CD4-positive, alpha-beta memory T cell (primary cell): Measurements from ENCODE around the gene ZGPAT. TPM values are rescaled to one million over a fixed set of nuclear protein-coding genes. Genes with fewer than 3 reads are reported as not detected.
A peak's percentile ranks its signal among the peaks of the same experiment; 100 is the strongest.

Experiments used
- CTCF ChIA-PET: fragments of 350-600 bp; sonication (Branson Sonifier 250); formaldehyde crosslinking; loops from one replicate; lab custom pipeline; 2021; ENCODE audit warnings: inconsistent platforms; ENCODE audit not compliant: partially characterized antibody; lab: Charles Lee
- POLR2A ChIA-PET: fragments of 350-600 bp; sonication (Branson Sonifier 250); formaldehyde crosslinking; loops from one replicate; lab custom pipeline; 2021; ENCODE audit not compliant: partially characterized antibody; lab: Charles Lee
- DNase-seq, 5 donors: peaks; one replicate each; pipeline versions ENCODE4 v3.0.0 to v3.0.0-alpha.2; 2020 to 2022; ENCODE audit warnings: mixed read lengths in 1 of 5
- H3K27ac ChIP-seq: one replicate; pipeline ENCODE4 v1.7.0; 2013; ENCODE audit warnings: low read depth, low read length
- H3K27me3 ChIP-seq: 2 replicates; pipeline ENCODE4 v1.7.0; 2013; ENCODE audit warnings: mild to moderate bottlenecking, low read length, moderate library complexity; ENCODE audit not compliant: insufficient read depth
- H3K36me3 ChIP-seq: 2 replicates; pipeline ENCODE4 v1.7.0; 2013; ENCODE audit warnings: mild to moderate bottlenecking, low read length, moderate library complexity; ENCODE audit not compliant: insufficient read depth
- H3K4me1 ChIP-seq: 2 replicates; pipeline ENCODE4 v1.7.0; 2013; ENCODE audit warnings: mild to moderate bottlenecking, low read length, moderate library complexity; ENCODE audit not compliant: insufficient read depth
- H3K4me3 ChIP-seq, 2 donors: one replicate each; pipeline ENCODE4 v1.7.0; 2013; ENCODE audit warnings: low read length in 2 of 2, mild to moderate bottlenecking in 1 of 2
- H3K9me3 ChIP-seq, 2 donors: one replicate each; pipeline ENCODE4 v1.7.0; 2013; ENCODE audit warnings: low read length in 2 of 2, control low read depth in 1 of 2; ENCODE audit not compliant: control insufficient read depth in 1 of 2
- H3K27ac Mint-ChIP-seq, 7 donors: one replicate each; pipeline ENCODE4 v1.8.0; 2020 to 2021; ENCODE audit warnings: mixed read lengths in 7 of 7, mild to moderate bottlenecking in 6 of 7, inconsistent platforms in 3 of 7, moderate library complexity in 3 of 7
- H3K27me3 Mint-ChIP-seq, 2 donors: one replicate each; pipeline ENCODE4 v1.8.0; 2020 to 2021; ENCODE audit warnings: mixed read lengths in 2 of 2
- H3K36me3 Mint-ChIP-seq, 2 donors: one replicate each; pipeline ENCODE4 v1.8.0; 2020 to 2021; ENCODE audit warnings: mixed read lengths in 2 of 2, inconsistent platforms in 1 of 2, mild to moderate bottlenecking in 1 of 2
- H3K4me1 Mint-ChIP-seq, 4 donors: one replicate each; pipeline ENCODE4 v1.8.0; 2020 to 2021; ENCODE audit warnings: mixed read lengths in 4 of 4, mild to moderate bottlenecking in 1 of 4
- H3K4me3 Mint-ChIP-seq, 8 donors: one replicate each; pipeline ENCODE4 v1.8.0; 2020 to 2021; ENCODE audit warnings: mixed read lengths in 8 of 8, mild to moderate bottlenecking in 7 of 8, moderate library complexity in 6 of 8, inconsistent platforms in 3 of 8
- H3K9me3 Mint-ChIP-seq, 8 donors: one replicate each; pipeline ENCODE4 v1.8.0; 2020 to 2021; ENCODE audit warnings: mixed read lengths in 8 of 8, mild to moderate bottlenecking in 5 of 8, inconsistent platforms in 3 of 8, moderate library complexity in 1 of 8
- intact Hi-C: fragments of 100-400 bp; cut with micrococcal nuclease; formaldehyde crosslinking; loops from one replicate; pipeline ENCODE4 v1.15.1; 2023
- polyA plus RNA-seq, 2 donors: library from polyadenylated mRNA; unstranded; fragments of 300-500 nt; fragmentation: Illumina TruSeq; gene quantifications; one replicate each; pipeline ENCODE4 v1.2.3, GENCODE V29; 2021
- total RNA-seq, 2 experiments: library from RNA; stranded (reverse); gene quantifications; one replicate each; pipeline ENCODE4 v1.2.3, GENCODE V29; 2021

Gene ZGPAT
- total and polyA plus RNA-seq, 4 experiments from 2014 or later = 34.6 to 69.5 (median 53.5) TPM

DNA sequence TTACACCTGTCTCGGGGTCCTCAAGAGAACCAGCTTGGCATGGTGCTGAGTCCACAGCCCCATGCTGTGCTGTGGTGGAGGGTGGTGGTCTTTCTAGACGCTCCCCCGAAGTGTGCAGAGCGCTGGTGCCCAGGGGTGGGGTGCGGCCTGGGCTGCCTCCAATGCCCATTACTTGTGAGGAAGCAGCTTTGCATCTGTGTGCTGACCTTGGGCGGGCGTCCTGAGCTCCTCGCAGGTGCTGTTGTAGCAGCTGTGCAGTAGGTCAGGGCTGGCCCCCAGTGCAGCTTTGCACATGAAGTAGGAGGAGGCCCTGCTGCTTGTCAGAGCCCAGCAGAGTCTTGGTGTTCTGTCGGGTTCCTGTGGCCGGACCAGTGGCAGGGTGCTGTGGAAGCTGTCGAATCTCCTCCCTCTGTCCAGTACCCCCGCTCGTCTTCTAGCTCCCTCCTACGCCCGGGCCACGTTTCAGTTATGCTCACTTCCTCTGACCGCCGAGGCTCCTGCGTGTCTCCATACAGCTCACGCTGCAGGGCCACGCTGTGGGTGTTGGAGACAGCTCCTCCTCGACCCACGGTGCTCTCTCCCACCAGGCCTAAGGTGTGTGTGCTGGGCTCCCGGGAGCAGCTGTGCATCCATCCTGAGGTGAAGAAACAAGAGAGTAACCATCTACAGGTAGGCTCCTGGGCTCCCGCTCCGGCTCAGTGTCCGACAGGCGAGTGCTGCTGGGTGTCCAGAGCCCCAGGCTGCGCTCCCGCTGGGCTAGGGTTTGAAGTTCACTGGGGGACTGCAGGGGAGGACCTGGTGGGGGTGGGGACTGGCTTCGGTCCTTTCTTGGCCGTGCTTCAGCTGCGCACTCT is 45.7 kb upstream of the ZGPAT start:
- H3K27ac ChIP-seq = no peak overlapping the region
- intact Hi-C loops = no loop called here
- DNase-seq = no peak
- ChIA-PET POLR2A (interaction anchor here (1.2 to 1.4 kb wide), 3 partner anchors 9 to 78 kb away, joined by 3 to 7 read pairs (median 3); partner anchors contain the start of gene STMN3), CTCF (interaction anchor here (1.5 to 1.6 kb wide), 3 partner anchors 20 to 124 kb away, joined by 3 to 5 read pairs (median 4); partner anchors contain the start of gene LIME1)
- H3K9me3 ChIP-seq = no peaks in the 10 kb centered on the region
- no peak overlapping the region for H3K4me3 ChIP-seq
- no peaks in the 10 kb centered on the region for H3K27me3 Mint-ChIP-seq
- H3K9me3 Mint-ChIP-seq = no peaks in the 10 kb centered on the region
- H3K27ac Mint-ChIP-seq = no peak overlapping the region
- H3K4me1 Mint-ChIP-seq = peaks cover 6 to 30% (median 12%) of the 10 kb centered on the region in 4 donors
- no peaks in the 10 kb centered on the region for H3K27me3 ChIP-seq
- peaks cover 20% of the 10 kb centered on the region for H3K4me1 ChIP-seq
- H3K36me3 Mint-ChIP-seq = peaks cover 8 to 27% of the 10 kb centered on the region in 2 donors
- H3K4me3 Mint-ChIP-seq = no peak overlapping the region
- H3K36me3 ChIP-seq = peaks cover 7% of the 10 kb centered on the region

DNA sequence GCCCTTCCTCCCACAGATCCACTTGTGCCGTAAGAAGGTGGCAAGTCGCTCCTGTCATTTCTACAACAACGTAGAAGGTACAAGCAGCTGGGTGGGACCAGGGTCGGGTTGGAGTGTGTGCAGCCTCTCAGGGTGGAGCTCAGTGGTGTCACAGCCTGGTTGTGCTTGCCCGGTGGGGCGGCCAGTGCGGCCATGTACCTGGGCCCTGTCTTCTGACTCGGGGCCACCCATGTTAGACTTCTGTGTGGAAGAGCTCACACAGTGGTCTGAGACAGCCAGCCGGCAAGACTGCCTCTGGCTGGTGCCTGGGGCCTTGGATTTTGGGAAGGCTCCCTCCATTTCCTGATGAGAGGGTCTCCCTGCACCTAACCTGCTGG is 45.0 kb upstream of the ZGPAT start:
- Histone ChIP-seq H3K27me3 (no peaks in the 10 kb centered on the region), H3K9me3 (no peaks in the 10 kb centered on the region), H3K4me1 (peaks cover 14% of the 10 kb centered on the region), H3K36me3 (peaks cover 12% of the 10 kb centered on the region), H3K4me3 (no peak overlapping the region), H3K27ac (no peak overlapping the region)
- H3K4me3 Mint-ChIP-seq = no peak overlapping the region
- intact Hi-C loops = no loop called here
- no peak overlapping the region for H3K27ac Mint-ChIP-seq
- no peak for DNase-seq
- POLR2A ChIA-PET = interaction anchor here (1.3 to 1.4 kb wide), 2 partner anchors 9 to 78 kb away, joined by 3 to 7 read pairs; partner anchors contain the start of gene STMN3
- H3K36me3 Mint-ChIP-seq = peaks cover 8 to 29% of the 10 kb centered on the region in 2 donors
- H3K4me1 Mint-ChIP-seq = peaks cover 6 to 24% (median 11%) of the 10 kb centered on the region in 4 donors
- no peaks in the 10 kb centered on the region for H3K9me3 Mint-ChIP-seq
- CTCF ChIA-PET = no interaction called here
- no peaks in the 10 kb centered on the region for H3K27me3 Mint-ChIP-seq

DNA sequence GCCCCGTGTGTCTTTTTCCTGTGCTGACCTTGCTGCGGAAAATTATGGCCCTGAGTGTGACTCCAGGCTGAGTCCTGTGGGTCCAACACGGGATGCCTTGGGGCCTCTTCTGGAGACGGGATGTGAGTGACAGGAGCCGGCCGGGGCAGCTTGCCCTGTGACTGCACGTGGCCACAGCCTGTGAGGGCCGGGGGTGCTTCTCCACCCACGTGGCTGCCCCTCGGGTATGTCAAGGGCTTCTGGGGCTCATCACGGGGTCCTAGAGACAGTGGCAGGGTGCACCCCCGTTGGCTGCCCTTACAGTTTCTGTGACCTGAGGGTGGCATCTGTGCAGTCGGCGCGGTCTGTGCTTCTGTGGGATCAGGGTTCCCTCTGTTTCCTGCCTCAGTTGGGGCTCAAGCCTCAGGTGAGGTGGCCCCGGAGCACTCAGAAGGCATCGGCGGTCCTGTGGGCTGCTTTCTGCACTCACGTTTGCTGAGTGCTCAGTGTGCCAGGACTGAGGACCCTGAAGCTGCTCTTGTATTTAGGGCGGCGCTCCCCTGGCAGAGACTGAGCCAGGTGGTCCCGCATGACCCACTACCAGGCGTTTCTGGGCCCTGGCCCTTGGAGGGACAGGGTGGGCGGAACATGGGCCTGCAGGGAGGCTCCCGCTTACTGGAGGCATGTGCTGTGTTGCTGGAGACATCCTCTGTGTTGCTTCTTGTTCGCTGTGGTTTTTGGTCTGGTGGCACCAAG is 44.3 kb upstream of the ZGPAT start:
- Histone ChIP-seq H3K9me3 (no peaks in the 10 kb centered on the region), H3K4me3 (no peak overlapping the region), H3K4me1 (peaks cover 11% of the 10 kb centered on the region), H3K36me3 (peaks cover 12% of the 10 kb centered on the region), H3K27me3 (no peaks in the 10 kb centered on the region), H3K27ac (no peak overlapping the region)
- intact Hi-C loops = no loop called here
- Mint-ChIP-seq H3K9me3 (no peaks in the 10 kb centered on the region), H3K27ac (no peak overlapping the region), H3K4me3 (no peak overlapping the region), H3K27me3 (no peaks in the 10 kb centered on the region), H3K4me1 (peaks cover 4 to 17% (median 7%) of the 10 kb centered on the region in 4 donors), H3K36me3 (peaks cover 12 to 27% of the 10 kb centered on the region in 2 donors)
- DNase-seq = no peak
- ChIA-PET CTCF (no interaction called here), POLR2A (no interaction called here)

DNA sequence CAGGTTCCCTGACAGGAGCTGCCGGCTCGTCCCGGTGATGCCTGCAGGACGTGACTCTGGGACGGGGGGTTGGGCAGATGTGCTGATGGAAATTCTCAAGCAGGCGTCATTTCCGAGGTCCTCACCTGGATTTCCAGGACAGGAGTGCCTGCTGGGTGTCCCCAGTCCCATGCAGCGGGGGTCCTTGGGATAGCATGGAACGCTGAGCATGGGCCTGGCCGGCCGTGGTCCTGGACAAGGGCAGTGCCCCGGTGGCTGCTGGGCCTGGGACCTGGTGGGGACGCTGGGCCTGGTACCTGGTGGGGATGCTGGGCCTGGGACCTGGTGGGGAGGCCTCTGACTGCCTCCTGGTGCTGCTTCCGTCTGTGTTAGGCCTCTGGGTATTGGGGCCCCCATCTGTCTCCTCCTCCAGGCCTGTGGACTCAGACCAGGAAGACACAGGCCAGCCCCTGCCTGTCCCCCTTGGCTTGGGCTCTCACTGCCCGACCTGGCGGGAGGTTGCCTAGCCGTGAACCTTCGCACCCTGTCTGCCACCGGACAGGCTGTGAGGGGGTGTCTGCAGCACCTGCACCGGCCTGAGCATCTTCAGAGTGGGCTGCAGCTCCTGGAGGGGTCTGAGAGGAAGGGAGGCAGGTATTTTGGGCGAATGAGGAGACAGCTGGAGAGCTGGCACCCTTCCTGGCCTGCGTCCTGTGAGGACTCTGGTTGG is 43.5 kb upstream of the ZGPAT start:
- Mint-ChIP-seq H3K9me3 (no peaks in the 10 kb centered on the region), H3K27me3 (no peaks in the 10 kb centered on the region), H3K36me3 (peaks cover 16 to 27% of the 10 kb centered on the region in 2 donors), H3K27ac (peak overlapping the region in 1 of 7 donors; percentile 41), H3K4me1 (peaks cover 0 to 9% (median 4%) of the 10 kb centered on the region in 4 donors), H3K4me3 (no peak overlapping the region)
- POLR2A ChIA-PET = no interaction called here
- no peak overlapping the region for H3K4me3 ChIP-seq
- no peak overlapping the region for H3K27ac ChIP-seq
- no peaks in the 10 kb centered on the region for H3K9me3 ChIP-seq
- DNase-seq = no peak
- no peaks in the 10 kb centered on the region for H3K27me3 ChIP-seq
- H3K36me3 ChIP-seq = peaks cover 12% of the 10 kb centered on the region
- peaks cover 4% of the 10 kb centered on the region for H3K4me1 ChIP-seq
- intact Hi-C loops = no loop called here
- CTCF ChIA-PET = no interaction called here

DNA sequence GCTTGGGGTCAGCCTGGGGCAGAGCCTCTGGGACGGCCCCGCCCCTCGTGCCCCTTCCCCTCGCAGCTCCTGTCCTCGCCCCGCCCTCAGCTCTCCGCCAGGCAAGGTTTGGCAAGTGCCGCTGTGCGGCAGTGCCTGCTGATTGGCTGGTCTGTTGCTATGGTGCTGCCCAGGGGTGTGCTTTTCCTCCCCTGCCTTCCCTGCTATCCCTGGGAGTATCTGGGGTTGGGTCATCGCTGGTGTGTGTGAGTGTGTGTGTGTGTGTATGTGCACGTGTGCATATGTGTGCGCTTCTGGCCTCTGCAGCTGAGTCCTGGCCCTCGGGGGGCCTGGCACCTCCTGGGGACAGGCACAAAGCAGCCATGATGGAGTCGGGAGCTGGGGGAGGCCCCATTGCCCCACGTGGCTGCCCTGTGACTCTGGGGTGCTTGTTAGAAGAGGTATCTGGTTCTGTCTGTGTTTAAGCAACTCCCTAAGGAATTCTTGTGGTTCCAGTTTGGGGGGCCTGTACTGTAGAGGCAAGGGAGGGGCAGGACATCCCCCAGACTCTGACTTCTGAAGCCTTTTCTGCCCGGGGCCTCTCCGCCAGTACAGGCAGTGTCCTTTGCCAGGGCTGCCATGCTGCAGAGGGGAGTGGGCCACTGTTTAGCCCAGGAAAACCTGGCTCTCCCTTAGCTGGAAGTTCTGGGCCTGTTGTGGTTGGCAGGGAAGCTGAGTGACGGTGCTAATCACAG is 42.8 kb upstream of the ZGPAT start:
- ChIA-PET CTCF (interaction anchor here (1.2 kb wide), 1 partner anchor 120 kb away, joined by 3 read pairs; no protein-coding TSS in a partner anchor), POLR2A (no interaction called here)
- Mint-ChIP-seq H3K27me3 (no peaks in the 10 kb centered on the region), H3K4me3 (no peak overlapping the region), H3K9me3 (no peaks in the 10 kb centered on the region), H3K27ac (no peak overlapping the region), H3K4me1 (peaks cover 0 to 2% (median 2%) of the 10 kb centered on the region in 4 donors), H3K36me3 (peaks cover 17 to 28% of the 10 kb centered on the region in 2 donors)
- intact Hi-C loops = no loop called here
- Histone ChIP-seq H3K9me3 (no peaks in the 10 kb centered on the region), H3K36me3 (peaks cover 12% of the 10 kb centered on the region), H3K4me3 (no peak overlapping the region), H3K4me1 (no peaks in the 10 kb centered on the region), H3K27ac (no peak overlapping the region), H3K27me3 (no peaks in the 10 kb centered on the region)
- no peak for DNase-seq

DNA sequence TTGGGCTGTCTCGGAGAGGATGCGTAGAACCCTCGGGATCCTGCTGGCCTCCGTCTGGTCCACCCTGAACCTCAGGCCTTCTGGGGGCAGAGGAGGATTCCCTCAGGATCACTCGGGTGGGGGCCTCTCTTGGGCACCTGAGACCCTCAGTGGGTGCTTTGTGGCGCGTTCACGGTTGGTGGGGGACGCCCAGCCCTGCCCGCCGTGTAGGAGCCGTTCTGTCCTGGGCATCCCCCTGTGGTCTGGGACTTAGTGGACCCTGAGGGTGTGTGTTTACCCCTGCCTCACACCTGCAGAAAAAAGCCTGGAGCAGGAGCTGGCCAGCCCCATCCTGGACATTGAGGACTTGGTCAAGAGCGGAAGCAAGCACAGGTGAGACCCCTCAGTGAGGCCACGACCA is 42.1 kb upstream of the ZGPAT start:
- peaks cover 12% of the 10 kb centered on the region for H3K36me3 ChIP-seq
- H3K4me3 Mint-ChIP-seq = no peak overlapping the region

More for the DNA sequence above, 42.1 kb upstream of the ZGPAT start:
- POLR2A ChIA-PET = interaction anchor here (0.6 kb wide), 1 partner anchor 361 kb away, joined by 3 read pairs; no protein-coding TSS in a partner anchor
- Mint-ChIP-seq H3K4me1 (peaks cover 0 to 2% (median under 1%) of the 10 kb centered on the region in 4 donors), H3K27me3 (no peaks in the 10 kb centered on the region), H3K27ac (no peak overlapping the region), H3K9me3 (no peaks in the 10 kb centered on the region), H3K36me3 (peaks cover 17 to 28% of the 10 kb centered on the region in 2 donors)
- intact Hi-C loops = no loop called here
- H3K27ac ChIP-seq = no peak overlapping the region
- H3K4me3 ChIP-seq = no peak overlapping the region
- DNase-seq = no peak
- H3K9me3 ChIP-seq = no peaks in the 10 kb centered on the region
- H3K27me3 ChIP-seq = no peaks in the 10 kb centered on the region
- CTCF ChIA-PET = interaction anchor here (1.2 kb wide), 1 partner anchor 120 kb away, joined by 3 read pairs; no protein-coding TSS in a partner anchor
- no peaks in the 10 kb centered on the region for H3K4me1 ChIP-seq
